Lower lobe of right lung (tissue), 2 donors: ENCODE results near the gene MINPP1. TPM values are rescaled to one million over a fixed set of nuclear protein-coding genes. Genes with fewer than 3 reads are reported as not detected.
A peak's percentile ranks its signal among the peaks of the same experiment; 100 is the strongest.

ENCODE experiments used
- ATAC-seq, 2 donors: fragments of 200-7000 bp; cut with Tn5 transposase; one replicate each; pipeline ENCODE4 v1.9.1; 2020 to 2022; ENCODE audit warnings: mild to moderate bottlenecking in 2 of 2, moderate library complexity in 2 of 2
- DNase-seq: peaks from one replicate; pipeline ENCODE4 v3.0.0-alpha.2; 2020
- H3K27ac ChIP-seq: fragments of 200-600 bp; one replicate; pipeline ENCODE4 v1.8.0; 2022
- H3K27me3 ChIP-seq: fragments of 200-600 bp; one replicate; pipeline ENCODE4 v1.8.0; 2022; ENCODE audit warnings: low read depth
- H3K36me3 ChIP-seq: fragments of 200-600 bp; one replicate; pipeline ENCODE4 v1.8.0; 2022; ENCODE audit warnings: mild to moderate bottlenecking
- H3K4me1 ChIP-seq: fragments of 200-600 bp; one replicate; pipeline ENCODE4 v1.8.0; 2022
- H3K4me3 ChIP-seq: fragments of 200-600 bp; one replicate; pipeline ENCODE4 v1.8.0; 2022; ENCODE audit warnings: mild to moderate bottlenecking
- H3K9me3 ChIP-seq: fragments of 200-600 bp; one replicate; pipeline ENCODE4 v1.8.0; 2022
- intact Hi-C: fragments of 100-400 bp; cut with DNase I; formaldehyde crosslinking; loops from one replicate; pipeline ENCODE4 v1.11.0; 2022
- total RNA-seq: library from RNA; stranded (reverse); fragmentation: NEBNext Ultra II Directional; extraction: Animal tissue kit (Norgen Biotek cat#: 25700); gene quantifications from one replicate; pipeline ENCODE4 v1.2.1, GENCODE V29; 2021
- TF ChIP-seq, protein P1 (sequence below): fragments of 200-600 bp; IDR thresholded peaks from one replicate; pipeline ENCODE4 v1.8.0; 2022; ENCODE audit warnings: antibody characterized with exemption, mild to moderate bottlenecking
- donor health status: DM: no; HTN: yes; CAD: no; lungs with severe emphysema.

Gene MINPP1
- total RNA-seq, 1 donor from 2014 or later = 15.6 TPM

- Histone ChIP-seq H3K9me3 (no peaks in the 10 kb centered on the region), H3K27ac (peak overlapping the region; percentile 66), H3K36me3 (peaks cover 11% of the 10 kb centered on the region), H3K4me1 (peaks cover 38% of the 10 kb centered on the region), H3K4me3 (no peak overlapping the region), H3K27me3 (no peaks in the 10 kb centered on the region)
- no peak for DNase-seq
- TF ChIP-seq, protein P1, sequence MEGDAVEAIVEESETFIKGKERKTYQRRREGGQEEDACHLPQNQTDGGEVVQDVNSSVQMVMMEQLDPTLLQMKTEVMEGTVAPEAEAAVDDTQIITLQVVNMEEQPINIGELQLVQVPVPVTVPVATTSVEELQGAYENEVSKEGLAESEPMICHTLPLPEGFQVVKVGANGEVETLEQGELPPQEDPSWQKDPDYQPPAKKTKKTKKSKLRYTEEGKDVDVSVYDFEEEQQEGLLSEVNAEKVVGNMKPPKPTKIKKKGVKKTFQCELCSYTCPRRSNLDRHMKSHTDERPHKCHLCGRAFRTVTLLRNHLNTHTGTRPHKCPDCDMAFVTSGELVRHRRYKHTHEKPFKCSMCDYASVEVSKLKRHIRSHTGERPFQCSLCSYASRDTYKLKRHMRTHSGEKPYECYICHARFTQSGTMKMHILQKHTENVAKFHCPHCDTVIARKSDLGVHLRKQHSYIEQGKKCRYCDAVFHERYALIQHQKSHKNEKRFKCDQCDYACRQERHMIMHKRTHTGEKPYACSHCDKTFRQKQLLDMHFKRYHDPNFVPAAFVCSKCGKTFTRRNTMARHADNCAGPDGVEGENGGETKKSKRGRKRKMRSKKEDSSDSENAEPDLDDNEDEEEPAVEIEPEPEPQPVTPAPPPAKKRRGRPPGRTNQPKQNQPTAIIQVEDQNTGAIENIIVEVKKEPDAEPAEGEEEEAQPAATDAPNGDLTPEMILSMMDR = no peak
- peak in 1 of 2 donors; percentile 26 for ATAC-seq
- intact Hi-C loops = no loop called here
Measured at GRCh38 chr10:87534173-87534858, 29.6 kb downstream of the MINPP1 start.

DNA sequence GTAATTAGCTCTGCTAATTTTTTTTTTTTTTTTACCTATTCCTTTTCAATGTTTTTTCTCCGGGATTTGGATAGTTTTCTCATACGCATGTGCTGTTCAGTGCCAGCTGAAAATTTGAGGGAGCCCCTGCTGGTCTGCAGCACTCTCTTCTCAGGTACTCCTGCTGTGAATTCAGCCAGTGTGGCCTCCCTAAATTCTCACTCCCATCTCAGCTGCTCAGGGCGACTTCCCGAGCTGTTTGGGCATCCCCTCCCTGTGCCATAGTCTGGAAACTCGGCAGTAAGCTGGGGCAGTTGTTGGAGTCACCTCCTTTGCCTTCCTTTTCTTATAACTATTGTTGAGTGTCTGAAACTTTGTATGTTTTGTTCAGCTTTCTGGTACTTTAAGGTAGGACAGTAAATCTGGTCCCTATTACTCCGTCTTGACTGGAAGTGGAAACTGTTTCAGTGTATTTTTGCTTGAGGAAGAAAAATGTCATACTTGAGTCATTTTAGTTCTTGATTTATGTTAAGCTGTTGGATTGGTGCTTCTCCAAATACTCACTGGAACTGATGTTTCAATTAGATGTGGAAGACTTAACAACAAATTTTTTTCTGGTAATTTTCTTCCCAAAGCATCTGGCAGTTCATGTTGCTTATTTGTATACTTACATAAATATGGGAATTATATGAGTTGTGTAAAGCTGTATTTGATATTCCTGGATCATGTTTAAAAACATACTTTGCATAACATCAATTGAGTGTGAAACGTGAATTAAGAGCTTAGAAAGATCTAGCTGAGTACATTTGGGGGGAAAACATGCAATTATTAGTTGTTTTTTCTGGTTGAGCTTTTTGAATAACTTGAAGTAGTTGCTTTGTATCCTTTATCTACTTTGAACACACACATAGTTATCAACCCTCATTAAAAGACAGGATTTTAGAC, 33.7 kb downstream of the MINPP1 start:
- H3K4me1 ChIP-seq = peaks cover 14% of the 10 kb centered on the region
- no peak overlapping the region for H3K27ac ChIP-seq
- intact Hi-C loops = no loop called here
- H3K27me3 ChIP-seq = no peaks in the 10 kb centered on the region
- TF ChIP-seq, protein P1 = no peak
- DNase-seq (no peak), ATAC-seq (no peak)
- H3K4me3 ChIP-seq = no peak overlapping the region
- H3K9me3 ChIP-seq = peaks cover 10% of the 10 kb centered on the region
- no peaks in the 10 kb centered on the region for H3K36me3 ChIP-seq

DNA sequence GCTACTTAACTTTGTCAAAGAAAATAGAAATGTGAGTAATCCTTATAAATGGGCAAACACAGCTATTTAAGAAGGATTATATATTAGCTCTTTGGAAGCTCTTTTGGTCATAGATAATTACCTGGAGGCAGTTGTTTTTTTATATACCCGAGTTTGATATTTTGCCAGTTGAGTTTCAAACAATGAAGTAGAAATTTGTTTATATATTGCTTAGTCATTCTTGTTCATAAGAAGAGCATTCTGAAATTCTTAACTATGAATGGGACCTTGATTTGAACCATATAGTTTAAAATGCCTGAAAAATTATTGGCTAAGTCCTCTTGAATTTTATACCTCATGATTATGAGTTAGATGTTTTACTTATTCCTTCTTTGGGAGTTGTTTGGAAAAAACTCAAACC, 36.4 kb downstream of the MINPP1 start:
- Histone ChIP-seq H3K4me3 (no peak overlapping the region), H3K4me1 (peaks cover 25% of the 10 kb centered on the region), H3K27ac (no peak overlapping the region), H3K27me3 (no peaks in the 10 kb centered on the region), H3K36me3 (no peaks in the 10 kb centered on the region), H3K9me3 (peaks cover 11% of the 10 kb centered on the region)
- no peak for DNase-seq
- intact Hi-C loops = no loop called here
- ATAC-seq = no peak
- TF ChIP-seq, protein P1 = no peak

DNA sequence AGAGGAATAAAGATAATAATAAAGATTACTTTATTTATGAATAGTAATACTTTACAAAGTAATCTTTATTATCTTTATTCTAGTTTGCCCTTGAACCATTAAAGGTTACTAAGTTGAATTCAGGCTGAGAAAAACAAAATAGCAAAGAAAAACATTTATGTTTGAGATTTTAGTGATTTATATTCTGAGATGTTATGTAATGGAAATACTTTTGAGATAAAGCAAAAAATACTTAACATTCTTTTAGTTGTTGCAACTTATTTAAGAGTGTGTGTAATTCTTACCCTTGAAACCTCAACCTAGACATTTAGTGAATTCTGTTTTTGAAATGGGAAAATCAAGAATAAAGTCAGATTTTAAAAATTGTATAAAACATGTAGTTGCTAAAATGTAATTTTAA, 40.0 kb downstream of the MINPP1 start:
- ATAC-seq (no peak), DNase-seq (no peak)
- Histone ChIP-seq H3K4me3 (no peak overlapping the region), H3K4me1 (peaks cover 44% of the 10 kb centered on the region), H3K27ac (peak overlapping the region; percentile 67), H3K27me3 (no peaks in the 10 kb centered on the region), H3K9me3 (peaks cover 11% of the 10 kb centered on the region), H3K36me3 (no peaks in the 10 kb centered on the region)
- TF ChIP-seq, protein P1 = no peak
- intact Hi-C loops = no loop called here

DNA sequence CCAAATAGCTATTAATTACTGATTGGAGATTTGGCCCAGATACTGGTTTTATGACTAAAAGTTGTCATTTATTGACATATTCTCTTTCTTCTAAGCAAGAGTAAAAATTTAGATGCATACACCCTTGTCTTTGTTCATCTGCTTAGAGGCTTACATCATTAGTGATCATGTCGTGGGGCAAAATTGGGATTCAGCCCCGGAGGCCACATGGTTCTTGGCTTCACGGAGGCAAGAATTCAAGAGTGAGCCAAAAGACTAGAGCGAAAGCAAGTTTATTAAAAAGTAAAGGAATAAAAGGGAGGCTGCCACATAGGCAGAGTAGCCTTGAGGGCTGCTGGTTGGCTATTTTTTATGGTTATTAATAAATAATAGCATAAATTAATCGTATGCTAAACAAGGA, 41.1 kb downstream of the MINPP1 start:
- Histone ChIP-seq H3K9me3 (peaks cover 11% of the 10 kb centered on the region), H3K27ac (peak overlapping the region; percentile 66), H3K4me3 (no peak overlapping the region), H3K27me3 (no peaks in the 10 kb centered on the region), H3K4me1 (peaks cover 47% of the 10 kb centered on the region), H3K36me3 (no peaks in the 10 kb centered on the region)
- intact Hi-C loops = no loop called here
- DNase-seq (no peak), ATAC-seq (peak in 1 of 2 donors; percentile 3)
- TF ChIP-seq, protein P1 = no peak
